Medulla oblongata (tissue), 1 donor: ENCODE data around the gene CORO2A.
"Not testable (repeated sequence)": the region's sequence is repeated elsewhere in the genome, so short reads cannot be mapped to it uniquely, and the experiment has no call there.

Experiments
- DNase-seq: peaks from one replicate; pipeline ENCODE4 v3.0.0-alpha.2; 2015; ENCODE audit errors: extremely low spot score

CORO2A gene

GRCh38 chr9:98142182-98142907 lies 50.1 kb downstream of the CORO2A start:
- DNase-seq: no peak

GRCh38 chr9:98140503-98140902 lies 51.9 kb downstream of the CORO2A start:
- DNase-seq: no peak

- no peak for DNase-seq
Measured at GRCh38 chr9:98136489-98136888, 55.9 kb downstream of the CORO2A start.

- DNase-seq: no peak
Measured at GRCh38 chr9:98135938-98136337, 56.5 kb downstream of the CORO2A start.

- DNase-seq: no peak
Measured at GRCh38 chr9:98135558-98135934, 56.9 kb downstream of the CORO2A start.

DNA sequence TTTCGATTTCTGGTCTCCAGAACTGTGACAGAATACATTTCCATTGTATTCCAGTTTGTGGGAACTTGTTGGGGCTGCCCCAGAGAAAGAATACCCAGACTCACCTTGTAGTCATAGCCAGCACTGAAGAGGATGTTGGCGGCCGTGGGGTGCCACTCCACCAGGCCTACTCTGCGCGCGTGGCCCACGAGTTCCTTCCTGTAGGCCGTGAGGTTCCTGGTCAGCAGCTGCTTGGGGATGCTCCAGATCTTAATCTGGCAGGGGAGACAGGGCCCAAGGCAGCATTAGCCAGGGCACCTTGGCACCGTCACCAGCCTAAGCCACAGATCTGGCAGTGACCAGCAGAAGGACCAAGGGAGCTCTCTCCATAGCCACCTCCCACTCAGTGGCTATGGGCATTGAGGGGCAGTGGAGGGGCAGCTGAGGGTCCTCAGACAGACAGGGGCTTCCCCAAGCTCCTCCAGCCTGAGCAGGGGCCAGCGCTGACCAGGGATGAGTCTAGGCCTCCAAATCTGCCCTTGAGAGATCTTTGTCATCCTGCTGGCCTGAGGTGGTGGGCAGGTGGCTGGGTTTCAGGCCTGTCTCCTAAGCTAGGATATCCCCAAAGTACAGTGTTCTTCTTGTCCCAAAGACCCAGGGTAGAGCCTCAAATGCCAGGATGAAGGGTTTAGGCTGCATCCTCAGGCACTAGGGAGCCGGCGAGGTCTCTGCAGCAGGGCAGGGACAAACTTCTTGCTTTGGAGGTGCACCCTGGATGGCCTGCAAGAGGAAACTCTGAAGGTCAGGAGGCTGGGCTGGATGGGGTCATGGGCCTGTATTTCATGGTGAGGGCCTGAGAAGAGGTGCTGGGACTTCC lies 57.5 kb downstream of the CORO2A start:
- no peak for DNase-seq

- no peak for DNase-seq
Measured at GRCh38 chr9:98132806-98133631, 59.4 kb downstream of the CORO2A start.

DNA sequence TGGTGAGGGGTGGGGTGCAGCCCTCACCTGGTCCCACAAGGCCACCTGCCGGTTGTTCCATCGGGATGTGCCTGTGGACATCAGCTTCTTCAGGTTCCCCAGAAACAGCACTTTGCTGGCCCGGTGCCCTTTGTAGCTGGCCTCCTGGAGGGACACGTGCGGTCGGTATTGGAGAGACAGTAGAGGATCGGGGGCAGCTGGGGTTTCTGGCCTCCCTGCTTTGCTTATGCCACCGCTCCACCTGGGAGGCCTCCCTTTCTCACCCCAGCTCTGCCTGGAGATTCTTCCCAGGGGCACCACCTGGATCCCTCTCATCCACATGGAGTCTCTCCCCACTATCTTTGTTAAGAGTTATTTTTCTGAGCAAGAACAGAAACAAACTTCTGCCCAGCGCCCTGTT lies 60.3 kb downstream of the CORO2A start:
- DNase-seq: no peak

- DNase-seq: no peak
Measured at GRCh38 chr9:98130576-98131228, 61.7 kb downstream of the CORO2A start.

- DNase-seq: not testable (repeated sequence)
Measured at GRCh38 chr9:98130060-98130459, 62.4 kb downstream of the CORO2A start.

DNA sequence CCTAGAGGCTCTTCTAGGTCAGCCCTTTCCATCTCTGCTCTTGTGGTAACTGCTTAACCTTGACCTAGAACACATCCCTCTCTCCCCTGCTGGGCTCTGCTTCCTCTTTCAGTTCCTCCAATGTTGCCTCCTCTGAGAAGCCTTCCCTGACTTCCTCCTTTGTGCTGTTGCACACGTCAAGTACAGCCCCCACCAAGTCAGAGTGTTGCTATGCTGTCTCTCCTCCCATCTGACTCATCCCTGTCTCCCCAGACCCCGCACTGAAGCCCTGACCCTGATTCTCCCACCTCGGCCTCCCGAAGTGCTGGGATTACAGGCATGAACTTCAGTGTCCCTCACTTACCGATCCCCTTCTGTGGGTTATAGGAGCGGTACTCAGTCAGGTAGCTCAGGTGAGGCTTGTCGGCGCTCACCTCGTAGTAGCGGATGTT lies 63.0 kb downstream of the CORO2A start:
- peak; percentile 50 for DNase-seq

GRCh38 chr9:98128316-98128715 lies 64.1 kb downstream of the CORO2A start:
- no peak for DNase-seq

- no peak for DNase-seq
Measured at GRCh38 chr9:98127226-98127625, 65.2 kb downstream of the CORO2A start.

- DNase-seq: no peak
Measured at GRCh38 chr9:98124637-98125426, 67.6 kb downstream of the CORO2A start.

- DNase-seq: not testable (repeated sequence)
Measured at GRCh38 chr9:98124091-98124490, 68.3 kb downstream of the CORO2A start.

DNA sequence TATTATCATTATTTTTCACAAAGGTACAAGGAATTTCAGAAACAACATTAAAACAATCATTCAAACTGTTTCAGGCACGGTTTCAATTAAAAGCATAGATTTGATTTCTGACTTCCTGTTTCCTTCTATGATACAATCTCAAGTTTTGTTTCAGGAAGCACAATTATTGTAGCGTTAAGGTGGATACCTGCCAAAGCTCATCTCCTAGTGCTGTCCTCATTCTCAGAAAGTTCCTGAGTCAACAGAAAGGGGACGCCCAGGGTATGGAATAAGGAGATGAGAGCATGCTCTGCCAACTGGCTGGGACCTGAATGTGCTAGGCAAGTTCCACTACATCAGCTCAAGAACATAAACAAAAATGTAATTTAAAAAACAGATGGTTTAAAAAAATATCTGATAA lies 71.4 kb downstream of the CORO2A start:
- DNase-seq: no peak

GRCh38 chr9:98120476-98120875 lies 72.0 kb downstream of the CORO2A start:
- DNase-seq: no peak

DNA sequence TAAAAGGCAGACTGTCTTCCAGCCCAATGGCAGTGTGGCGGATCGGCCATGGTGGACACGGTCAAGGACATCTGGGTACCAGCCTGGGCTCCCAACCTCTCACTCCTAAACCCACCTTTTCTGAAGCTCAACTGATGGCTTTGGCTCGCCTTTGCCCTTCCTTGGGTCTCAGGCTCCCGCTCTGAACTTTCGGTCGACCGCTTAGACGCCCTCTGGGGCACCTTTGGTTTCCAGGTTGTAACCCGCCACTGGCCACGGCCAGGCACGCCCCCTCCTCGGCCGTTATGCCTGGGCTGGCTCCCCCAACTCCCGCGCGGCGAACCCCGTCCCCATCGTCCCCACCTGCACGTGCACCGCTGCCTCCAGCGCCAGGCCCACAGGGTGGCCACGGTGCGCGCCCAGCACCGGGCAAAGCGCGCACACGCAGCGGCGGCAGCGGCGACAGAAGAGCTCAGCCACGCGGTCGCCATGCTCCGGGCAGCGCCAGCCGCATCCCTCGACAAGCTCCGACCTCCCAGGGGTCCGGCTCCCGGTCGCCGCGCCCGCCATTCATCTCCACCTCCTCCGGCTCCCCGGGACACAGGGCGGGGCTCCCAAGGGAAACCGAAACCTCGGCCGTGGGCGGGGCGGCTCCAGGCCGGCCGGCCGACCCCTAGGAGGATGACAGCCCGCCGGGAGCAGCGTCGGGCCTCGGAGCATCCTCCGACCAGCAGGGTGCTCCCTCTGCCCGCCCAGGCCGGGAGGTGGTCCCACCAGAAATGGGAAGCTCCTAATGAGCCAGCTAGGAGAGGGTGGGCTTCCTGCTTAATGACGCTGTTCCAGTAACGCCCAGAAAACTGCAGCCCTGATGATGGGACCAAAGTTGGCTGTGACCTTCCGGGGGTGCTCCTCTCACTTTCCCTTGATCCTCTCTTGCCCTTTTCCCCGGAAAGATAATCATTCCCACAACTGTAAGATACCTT lies 73.5 kb downstream of the CORO2A start, which contains the start of gene TRIM14:
Gene TRIM14 (minus strand): TSS at position 583 of the 962 bp plus-strand sequence. CDS start 34 bp downstream, at position 549.
- peak; percentile 37 for DNase-seq

- DNase-seq: peak; percentile 46
Measured at GRCh38 chr9:98117984-98118639, 74.3 kb downstream of the CORO2A start.
